ELF-1 (cell line): Measurements from ENCODE around the gene CDH4.

Source experiments
- DNase-seq: peaks from one replicate; pipeline ENCODE4 v3.0.0-alpha.2; 2016; ENCODE audit warnings: low read depth, low spot score

The CDH4 gene

GRCh38 chr20:61875221-61875885, 623.3 kb downstream of the CDH4 start:
- peak; percentile 41 for DNase-seq

- DNase-seq = no peak
Measured at GRCh38 chr20:61875996-61876395, 623.9 kb downstream of the CDH4 start.

GRCh38 chr20:61876952-61877728, 625.1 kb downstream of the CDH4 start:
- DNase-seq = no peak

GRCh38 chr20:61877776-61878477, 625.9 kb downstream of the CDH4 start:
- DNase-seq = no peak

GRCh38 chr20:61878478-61879302, 626.6 kb downstream of the CDH4 start:
- no peak for DNase-seq

- DNase-seq = no peak
Measured at GRCh38 chr20:61879303-61879620, 627.2 kb downstream of the CDH4 start.

GRCh38 chr20:61879694-61880093, 627.6 kb downstream of the CDH4 start:
- no peak for DNase-seq

GRCh38 chr20:61880706-61881105, 628.6 kb downstream of the CDH4 start:
- DNase-seq = no peak

GRCh38 chr20:61881416-61881815, 629.4 kb downstream of the CDH4 start:
- DNase-seq = no peak

GRCh38 chr20:61881861-61882260, 629.8 kb downstream of the CDH4 start:
- DNase-seq = no peak

GRCh38 chr20:61882716-61883615, 630.9 kb downstream of the CDH4 start:
- no peak for DNase-seq

- no peak for DNase-seq
Measured at GRCh38 chr20:61883857-61884393, 631.9 kb downstream of the CDH4 start.

GRCh38 chr20:61884571-61885389, 632.7 kb downstream of the CDH4 start:
- no peak for DNase-seq

GRCh38 chr20:61885759-61886715, 634.0 kb downstream of the CDH4 start:
- DNase-seq = no peak

- peak; percentile 66 for DNase-seq
Measured at GRCh38 chr20:61886721-61887595, 634.9 kb downstream of the CDH4 start.

- DNase-seq = no peak
Measured at GRCh38 chr20:61887596-61888093, 635.6 kb downstream of the CDH4 start.
